ENCODE data around the gene HLF.

HLF gene

GRCh38 chr17:55290492-55291113 is 25.8 kb downstream of the HLF start:
- no peak overlapping the region for H2BK5ac ChIP-seq (ENCODE audit: low read depth, low read length, poor library complexity)
- H4K12ac ChIP-seq (ENCODE audit: low read depth, low read length): no peak overlapping the region
- peaks cover under 1% of the 10 kb centered on the region in 2 experiments for H3K4me1 ChIP-seq (ENCODE audit: control insufficient read depth in 1 of 2, insufficient read depth in 2 of 2, low read length in 2 of 2)
- no peak overlapping the region for H3K4me2 ChIP-seq (ENCODE audit: low read length)
- H3K9me3 ChIP-seq (ENCODE audit: insufficient read depth, low read depth, low read length): no peaks in the 10 kb centered on the region
- no peak overlapping the region for H3K23ac ChIP-seq (ENCODE audit: low read length)
- H3K9ac ChIP-seq (ENCODE audit: low read length): no peak overlapping the region
- H3K4ac ChIP-seq (ENCODE audit: low read depth, low read length): no peak overlapping the region
- H3K79me2 ChIP-seq (ENCODE audit: control insufficient read depth, insufficient read depth, low read length, poor library complexity): no peaks in the 10 kb centered on the region
- H2AFZ ChIP-seq (ENCODE audit: insufficient read depth, low read length, poor library complexity): no peak overlapping the region
- no peak overlapping the region for H2BK12ac ChIP-seq (ENCODE audit: low read length)
- DNase-seq: no peak
- H3K4me3 ChIP-seq (ENCODE audit: low read depth, low read length): no peak overlapping the region
- H4K8ac ChIP-seq (ENCODE audit: low read depth, low read length): no peak overlapping the region
- H3K79me1 ChIP-seq (ENCODE audit: low read length): no peaks in the 10 kb centered on the region
- no peak overlapping the region for H3K18ac ChIP-seq (ENCODE audit: low read length)
- H4K91ac ChIP-seq (ENCODE audit: low read depth, low read length): no peak overlapping the region
- no peak overlapping the region for H3K14ac ChIP-seq (ENCODE audit: low read length)
- no peaks in the 10 kb centered on the region for H3K27me3 ChIP-seq (ENCODE audit: insufficient read depth, low read length)
- H2BK120ac ChIP-seq (ENCODE audit: insufficient read depth, low read length, poor library complexity): no peak overlapping the region
- no peak overlapping the region for H3K27ac ChIP-seq (ENCODE audit: low read depth, low read length)
- no peak overlapping the region for H2AK5ac ChIP-seq (ENCODE audit: low read length)
- H3K36me3 ChIP-seq (ENCODE audit: control insufficient read depth in 1 of 2, insufficient read depth in 2 of 2, low read length in 2 of 2): no peaks in the 10 kb centered on the region
- no CpG with 5 or more reads among the region's 5 CpGs for WGBS (ENCODE audit: extremely low coverage, insufficient coverage, insufficient read length)

GRCh38 chr17:55291114-55291507 is 26.4 kb downstream of the HLF start:
- H2AFZ ChIP-seq (ENCODE audit: insufficient read depth, low read length, poor library complexity): no peak overlapping the region
- no peak overlapping the region for H4K8ac ChIP-seq (ENCODE audit: low read depth, low read length)
- no peak overlapping the region for H2AK5ac ChIP-seq (ENCODE audit: low read length)

GRCh38 chr17:55292094-55292493 is 27.3 kb downstream of the HLF start:
- H2BK5ac ChIP-seq (ENCODE audit: low read depth, low read length, poor library complexity): no peak overlapping the region
- H3K79me2 ChIP-seq (ENCODE audit: control insufficient read depth, insufficient read depth, low read length, poor library complexity): no peaks in the 10 kb centered on the region
- no CpG with 5 or more reads among the region's 5 CpGs for WGBS (ENCODE audit: extremely low coverage, insufficient coverage, insufficient read length)
- no peak overlapping the region for H3K27ac ChIP-seq (ENCODE audit: low read depth, low read length)
- no peak overlapping the region for H3K14ac ChIP-seq (ENCODE audit: low read length)
- H3K9ac ChIP-seq (ENCODE audit: low read length): no peak overlapping the region
- no peak overlapping the region for H3K18ac ChIP-seq (ENCODE audit: low read length)
- H2AFZ ChIP-seq (ENCODE audit: insufficient read depth, low read length, poor library complexity): no peak overlapping the region
- H3K4me3 ChIP-seq (ENCODE audit: low read depth, low read length): no peak overlapping the region
- H3K4me1 ChIP-seq (ENCODE audit: control insufficient read depth in 1 of 2, insufficient read depth in 2 of 2, low read length in 2 of 2): no peaks in the 10 kb centered on the region
- no peak for DNase-seq
- no peaks in the 10 kb centered on the region for H3K79me1 ChIP-seq (ENCODE audit: low read length)
- H2AK5ac ChIP-seq (ENCODE audit: low read length): no peak overlapping the region
- H3K4me2 ChIP-seq (ENCODE audit: low read length): no peak overlapping the region
- H3K4ac ChIP-seq (ENCODE audit: low read depth, low read length): no peak overlapping the region
- H4K8ac ChIP-seq (ENCODE audit: low read depth, low read length): no peak overlapping the region
- no peaks in the 10 kb centered on the region for H3K9me3 ChIP-seq (ENCODE audit: insufficient read depth, low read depth, low read length)
- no peak overlapping the region for H3K23ac ChIP-seq (ENCODE audit: low read length)
- H2BK120ac ChIP-seq (ENCODE audit: insufficient read depth, low read length, poor library complexity): no peak overlapping the region
- no peaks in the 10 kb centered on the region for H3K27me3 ChIP-seq (ENCODE audit: insufficient read depth, low read length)
- no peak overlapping the region for H4K91ac ChIP-seq (ENCODE audit: low read depth, low read length)
- no peak overlapping the region for H2BK12ac ChIP-seq (ENCODE audit: low read length)
- H3K36me3 ChIP-seq (ENCODE audit: control insufficient read depth in 1 of 2, insufficient read depth in 2 of 2, low read length in 2 of 2): no peaks in the 10 kb centered on the region
- no peak overlapping the region for H4K12ac ChIP-seq (ENCODE audit: low read depth, low read length)

More at GRCh38 chr17:55291114-55291507, 26.4 kb downstream of the HLF start:
- no CpG with 5 or more reads among the region's 1 CpG for WGBS (ENCODE audit: extremely low coverage, insufficient coverage, insufficient read length)
- Histone ChIP-seq H3K4ac (ENCODE audit: low read depth, low read length) (no peak overlapping the region), H4K12ac (ENCODE audit: low read depth, low read length) (no peak overlapping the region), H3K4me3 (ENCODE audit: low read depth, low read length) (no peak overlapping the region), H3K4me1 (ENCODE audit: control insufficient read depth in 1 of 2, insufficient read depth in 2 of 2, low read length in 2 of 2) (no peaks in the 10 kb centered on the region), H3K23ac (ENCODE audit: low read length) (no peak overlapping the region), H2BK12ac (ENCODE audit: low read length) (no peak overlapping the region), H3K79me2 (ENCODE audit: control insufficient read depth, insufficient read depth, low read length, poor library complexity) (no peaks in the 10 kb centered on the region), H3K9me3 (ENCODE audit: insufficient read depth, low read depth, low read length) (no peaks in the 10 kb centered on the region), H3K14ac (ENCODE audit: low read length) (no peak overlapping the region), H3K4me2 (ENCODE audit: low read length) (no peak overlapping the region), H3K79me1 (ENCODE audit: low read length) (no peaks in the 10 kb centered on the region), H4K91ac (ENCODE audit: low read depth, low read length) (no peak overlapping the region), H3K27me3 (ENCODE audit: insufficient read depth, low read length) (no peaks in the 10 kb centered on the region), H3K18ac (ENCODE audit: low read length) (no peak overlapping the region), H3K36me3 (ENCODE audit: control insufficient read depth in 1 of 2, insufficient read depth in 2 of 2, low read length in 2 of 2) (no peaks in the 10 kb centered on the region), H3K9ac (ENCODE audit: low read length) (no peak overlapping the region), H3K27ac (ENCODE audit: low read depth, low read length) (no peak overlapping the region), H2BK120ac (ENCODE audit: insufficient read depth, low read length, poor library complexity) (no peak overlapping the region), H2BK5ac (ENCODE audit: low read depth, low read length, poor library complexity) (no peak overlapping the region)
- DNase-seq: no peak

- Histone ChIP-seq H3K23ac (ENCODE audit: low read length) (no peak overlapping the region), H3K4ac (ENCODE audit: low read depth, low read length) (no peak overlapping the region), H3K36me3 (ENCODE audit: control insufficient read depth in 1 of 2, insufficient read depth in 2 of 2, low read length in 2 of 2) (no peaks in the 10 kb centered on the region), H2AK5ac (ENCODE audit: low read length) (no peak overlapping the region), H3K27me3 (ENCODE audit: insufficient read depth, low read length) (no peaks in the 10 kb centered on the region), H3K27ac (ENCODE audit: low read depth, low read length) (no peak overlapping the region), H3K4me1 (ENCODE audit: control insufficient read depth in 1 of 2, insufficient read depth in 2 of 2, low read length in 2 of 2) (no peaks in the 10 kb centered on the region), H3K79me1 (ENCODE audit: low read length) (no peaks in the 10 kb centered on the region), H3K79me2 (ENCODE audit: control insufficient read depth, insufficient read depth, low read length, poor library complexity) (no peaks in the 10 kb centered on the region), H4K8ac (ENCODE audit: low read depth, low read length) (no peak overlapping the region), H2BK12ac (ENCODE audit: low read length) (no peak overlapping the region), H2BK120ac (ENCODE audit: insufficient read depth, low read length, poor library complexity) (no peak overlapping the region), H2AFZ (ENCODE audit: insufficient read depth, low read length, poor library complexity) (no peak overlapping the region), H3K4me2 (ENCODE audit: low read length) (no peak overlapping the region), H3K9ac (ENCODE audit: low read length) (no peak overlapping the region), H3K18ac (ENCODE audit: low read length) (no peak overlapping the region), H3K9me3 (ENCODE audit: insufficient read depth, low read depth, low read length) (no peaks in the 10 kb centered on the region), H2BK5ac (ENCODE audit: low read depth, low read length, poor library complexity) (no peak overlapping the region), H3K14ac (ENCODE audit: low read length) (no peak overlapping the region), H3K4me3 (ENCODE audit: low read depth, low read length) (no peak overlapping the region), H4K12ac (ENCODE audit: low read depth, low read length) (no peak overlapping the region), H4K91ac (ENCODE audit: low read depth, low read length) (no peak overlapping the region)
- WGBS (ENCODE audit: extremely low coverage, insufficient coverage, insufficient read length): no CpG with 5 or more reads among the region's 13 CpGs
- no peak for DNase-seq
Observed at GRCh38 chr17:55294042-55294751, 29.4 kb downstream of the HLF start.

All from trophoblast cell (in vitro differentiated cells and primary cell).